GM12891 (cell line): ENCODE measurements around the gene ID3.

Experiments
- POLR2A ChIP-seq: IDR thresholded peaks from 2 replicates; pipeline ENCODE4 v1.6.1; 2011; ENCODE audit warnings: low read depth, low read length, control low read depth
- POLR2AphosphoS5 ChIP-seq: IDR thresholded peaks from 2 replicates; pipeline ENCODE4 v1.6.1; 2011; ENCODE audit warnings: low read depth, low read length, control low read depth
- TAF1 ChIP-seq: IDR thresholded peaks from 2 replicates; pipeline ENCODE4 v1.6.1; 2011; ENCODE audit warnings: low read depth, low read length, control low read depth

DNA sequence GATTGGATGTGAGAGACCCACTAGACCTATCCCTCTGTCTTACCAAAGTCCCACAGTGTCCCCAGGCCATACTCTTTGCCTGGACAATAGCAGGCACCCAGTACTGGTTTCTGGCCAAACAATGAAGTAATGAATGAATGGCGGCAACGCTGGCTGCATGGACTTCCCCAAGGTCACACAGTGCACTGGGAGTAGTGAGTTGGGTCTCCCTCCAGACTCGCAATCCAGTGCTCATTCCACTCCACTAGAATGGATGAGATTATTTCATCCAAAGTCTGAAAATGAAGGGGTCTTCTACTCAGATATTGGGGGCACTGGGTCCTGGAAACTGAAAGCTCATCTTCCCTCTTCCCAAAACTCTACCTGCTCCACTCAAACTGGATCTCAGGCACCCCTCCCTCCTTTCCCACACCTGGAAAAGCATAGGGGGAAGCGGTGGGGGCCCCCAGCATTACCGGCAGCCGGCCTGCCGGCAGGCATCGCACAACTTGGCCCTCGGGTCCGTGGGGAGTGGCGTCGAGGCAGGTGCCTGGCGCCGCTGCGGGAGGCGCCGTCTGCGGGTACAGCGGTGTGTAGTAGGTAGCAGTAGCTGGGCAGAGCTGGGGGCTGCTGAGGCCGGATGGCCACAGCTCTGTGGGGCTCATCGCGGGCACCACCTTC is 29.1 kb downstream of the ID3 start:
- TF ChIP-seq POLR2AphosphoS5 (no peak), POLR2A (no peak), TAF1 (no peak)
